ENCODE data around the gene LITAF.

LITAF gene

GRCh38 chr16:11553371-11553770 lies 33.3 kb downstream of the LITAF start:
- no peak for DNase-seq (ENCODE audit: low read depth in 2 of 2)

GRCh38 chr16:11552440-11552839 lies 34.3 kb downstream of the LITAF start:
- no peak for DNase-seq (ENCODE audit: low read depth in 2 of 2)

- DNase-seq (ENCODE audit: low read depth in 2 of 2), result no peak
These were observed 34.9 kb downstream of the LITAF start for GRCh38 chr16:11551842-11552241.

GRCh38 chr16:11550791-11551498 lies 35.8 kb downstream of the LITAF start:
- no peak for DNase-seq (ENCODE audit: low read depth in 2 of 2)

GRCh38 chr16:11547118-11547916 lies 39.4 kb downstream of the LITAF start:
- no peak for DNase-seq (ENCODE audit: low read depth in 2 of 2)

- DNase-seq (ENCODE audit: low read depth in 2 of 2), result no peak
These were observed 40.1 kb downstream of the LITAF start for GRCh38 chr16:11546608-11547061.

GRCh38 chr16:11543661-11544393 lies 42.9 kb downstream of the LITAF start:
- no peak for DNase-seq (ENCODE audit: low read depth in 2 of 2)

- no peak for DNase-seq (ENCODE audit: low read depth in 2 of 2)
These were observed 44.5 kb downstream of the LITAF start for GRCh38 chr16:11542069-11542744.

- DNase-seq (ENCODE audit: low read depth in 2 of 2), result no peak
These were observed 47.1 kb downstream of the LITAF start for GRCh38 chr16:11539641-11540050.

GRCh38 chr16:11538880-11539279 lies 47.8 kb downstream of the LITAF start:
- DNase-seq (ENCODE audit: low read depth in 2 of 2), result no peak

GRCh38 chr16:11536104-11536866 lies 50.4 kb downstream of the LITAF start:
- no peak for DNase-seq (ENCODE audit: low read depth in 2 of 2)

GRCh38 chr16:11535494-11535893 lies 51.2 kb downstream of the LITAF start:
- DNase-seq (ENCODE audit: low read depth in 2 of 2), result no peak

GRCh38 chr16:11534262-11534661 lies 52.5 kb downstream of the LITAF start:
- no peak for DNase-seq (ENCODE audit: low read depth in 2 of 2)

- DNase-seq (ENCODE audit: low read depth in 2 of 2), result no peak
These were observed 53.1 kb downstream of the LITAF start for GRCh38 chr16:11533588-11533987.

- DNase-seq (ENCODE audit: low read depth in 2 of 2), result no peak
These were observed 56.4 kb downstream of the LITAF start for GRCh38 chr16:11530171-11530940.

GRCh38 chr16:11529285-11529684 lies 57.4 kb downstream of the LITAF start:
- no peak for DNase-seq (ENCODE audit: low read depth in 2 of 2)

- no peak for DNase-seq (ENCODE audit: low read depth in 2 of 2)
These were observed 58.7 kb downstream of the LITAF start for GRCh38 chr16:11528053-11528452.

GRCh38 chr16:11526655-11527350 lies 59.9 kb downstream of the LITAF start:
- no peak for DNase-seq (ENCODE audit: low read depth in 2 of 2)

- DNase-seq (ENCODE audit: low read depth in 2 of 2), result no peak
These were observed 62.5 kb downstream of the LITAF start for GRCh38 chr16:11524098-11524760.

Data from stimulated activated CD8-positive, alpha-beta memory T cell treated with anti-CD3 and anti-CD28 coated beads, Interleukin-7, amount 100 ng/mL, for 4 hours (primary cell).